A673 (cell line): Measurements from ENCODE around the gene FOXQ1. TPM values are rescaled to one million over a fixed set of nuclear protein-coding genes. Genes with fewer than 3 reads are reported as not detected.
"Not testable (repeated sequence)": the region's sequence is repeated elsewhere in the genome, so short reads cannot be mapped to it uniquely, and the experiment has no call there.

Source experiments
- BruUV-seq: library from RNA; stranded (reverse); fragments of 400-500 nt; replicated peaks from 2 replicates; lab custom pipeline; 2021; lab: Mats Ljungman, UMichigan
- CTCF ChIA-PET: fragments of 300-600 bp; sonication (Branson Sonifier 250); formaldehyde crosslinking; loops from one replicate; lab custom pipeline; 2022; ENCODE audit warnings: antibody characterized with exemption; lab: Charles Lee
- POLR2A ChIA-PET: fragments of 300-600 bp; sonication (Branson Sonifier 250); formaldehyde crosslinking; loops from one replicate; lab custom pipeline; 2022; ENCODE audit warnings: antibody characterized with exemption; ENCODE audit not compliant: low non-redundant PET; lab: Charles Lee
- DNase-seq: peaks from one replicate; pipeline ENCODE4 v3.0.0-alpha.2; 2015; ENCODE audit warnings: low spot score
- H3K27ac ChIP-seq: fragments of 200-600 bp; sonication (generic); 2 replicates; pipeline ENCODE4 v1.5.1; 2016; ENCODE audit warnings: mixed run types, low read depth, mild to moderate bottlenecking, mixed read lengths, antibody characterized with exemption, low read length; ENCODE audit not compliant: poor library complexity, severe bottlenecking
- H3K27me3 ChIP-seq: fragments of 200-600 bp; sonication (generic); replicated peaks from 2 replicates; pipeline ENCODE4 v1.6.1; 2017; ENCODE audit warnings: mixed run types, low read depth, mild to moderate bottlenecking, mixed read lengths, antibody characterized with exemption, low read length; ENCODE audit not compliant: insufficient read depth, poor library complexity
- H3K36me3 ChIP-seq: fragments of 200-600 bp; sonication (generic); 2 replicates; pipeline ENCODE4 v1.6.1; 2016; ENCODE audit warnings: mixed run types, mild to moderate bottlenecking, mixed read lengths, antibody characterized with exemption, low read length; ENCODE audit not compliant: insufficient read depth, poor library complexity, severe bottlenecking
- H3K4me1 ChIP-seq: fragments of 200-600 bp; sonication (generic); 2 replicates; pipeline ENCODE4 v1.6.1; 2017; ENCODE audit warnings: mixed run types, mild to moderate bottlenecking, mixed read lengths, antibody characterized with exemption, low read length; ENCODE audit not compliant: insufficient read depth, poor library complexity, severe bottlenecking
- H3K4me3 ChIP-seq: fragments of 200-600 bp; sonication (generic); 2 replicates; pipeline ENCODE4 v1.5.1; 2016; ENCODE audit warnings: low read depth, mixed run types, mild to moderate bottlenecking, mixed read lengths, low read length; ENCODE audit not compliant: poor library complexity, severe bottlenecking
- H3K9me3 ChIP-seq: fragments of 200-600 bp; sonication (generic); 2 replicates; pipeline ENCODE4 v1.6.1; 2016; ENCODE audit warnings: mixed run types, low read depth, mild to moderate bottlenecking, mixed read lengths, antibody characterized with exemption, low read length; ENCODE audit not compliant: poor library complexity, severe bottlenecking
- CTCF ChIP-seq: fragments of 300-800, 200-600 bp; sonication (generic); conservative IDR thresholded peaks from 2 replicates; pipeline ENCODE4 v1.5.1; 2017; ENCODE audit warnings: low read depth, mild to moderate bottlenecking, antibody characterized with exemption, low read length, moderate library complexity, mixed read lengths
- EZH2 ChIP-seq: fragments of 200-600 bp; sonication (generic); IDR thresholded peaks from 2 replicates; pipeline ENCODE4 v1.6.1; 2017; ENCODE audit warnings: borderline replicate concordance, low read depth, mild to moderate bottlenecking, mixed read lengths, antibody characterized with exemption, low read length; ENCODE audit not compliant: poor library complexity, severe bottlenecking
- intact Hi-C: fragments of 100-400 bp; cut with micrococcal nuclease; formaldehyde crosslinking; loops from one replicate; pipeline ENCODE4 v1.10.0; 2022; ENCODE audit not compliant: unreplicated experiment
- total RNA-seq: library from RNA; stranded (reverse); gene quantifications from 2 replicates; pipeline ENCODE4 v1.2.3, GENCODE V29; 2021

The FOXQ1 gene
- total RNA-seq, 1 experiment from 2014 or later: not detected

GRCh38 chr6:1318036-1318435, 6.1 kb downstream of the FOXQ1 start:
- intact Hi-C loops: no loop called here
- TF ChIP-seq CTCF: no peak
- no peak for TF ChIP-seq EZH2
- Histone ChIP-seq H3K9me3 (no peaks in the 10 kb centered on the region), H3K4me1 (no peaks in the 10 kb centered on the region), H3K27ac (no peak overlapping the region), H3K4me3 (no peak overlapping the region), H3K36me3 (no peaks in the 10 kb centered on the region), H3K27me3 (peaks cover 29% of the 10 kb centered on the region)
- POLR2A ChIA-PET: interaction anchor here (0.6 kb wide), 1 partner anchor 17 kb away, joined by 5 read pairs; no protein-coding TSS in a partner anchor
- no TSS peak for BruUV-seq
- CTCF ChIA-PET: no interaction called here
- DNase-seq: no peak

- CTCF ChIA-PET, DNase-seq, BruUV-seq, H3K4me1 ChIP-seq, H3K36me3 ChIP-seq, intact Hi-C loops, POLR2A ChIA-PET, H3K27ac ChIP-seq, H3K4me3 ChIP-seq, H3K9me3 ChIP-seq: not testable (repeated sequence)
- peaks cover 27% of the 10 kb centered on the region for H3K27me3 ChIP-seq
These were observed 6.7 kb downstream of the FOXQ1 start for GRCh38 chr6:1318584-1318983.

- POLR2A ChIA-PET: no interaction called here
- no TSS peak for BruUV-seq
- Histone ChIP-seq H3K9me3 (no peaks in the 10 kb centered on the region), H3K27ac (no peak overlapping the region), H3K27me3 (peaks cover 4% of the 10 kb centered on the region), H3K4me1 (no peaks in the 10 kb centered on the region), H3K4me3 (no peak overlapping the region), H3K36me3 (no peaks in the 10 kb centered on the region)
- intact Hi-C loops: no loop called here
- TF ChIP-seq CTCF (no peak), EZH2 (no peak)
- peak; percentile 50 for DNase-seq
- CTCF ChIA-PET: no interaction called here
These were observed 9.8 kb downstream of the FOXQ1 start for GRCh38 chr6:1321738-1322137.

GRCh38 chr6:1322156-1322555, 10.3 kb downstream of the FOXQ1 start:
- ChIA-PET POLR2A (no interaction called here), CTCF (no interaction called here)
- Histone ChIP-seq H3K27ac (no peak overlapping the region), H3K4me1 (no peaks in the 10 kb centered on the region), H3K4me3 (no peak overlapping the region), H3K36me3 (no peaks in the 10 kb centered on the region), H3K9me3 (no peaks in the 10 kb centered on the region), H3K27me3 (peaks cover 4% of the 10 kb centered on the region)
- no peak for DNase-seq
- intact Hi-C loops: no loop called here
- no TSS peak for BruUV-seq
- TF ChIP-seq CTCF (no peak), EZH2 (no peak)
